ENCODE measurements around the gene CHPT1.

The CHPT1 gene

DNA sequence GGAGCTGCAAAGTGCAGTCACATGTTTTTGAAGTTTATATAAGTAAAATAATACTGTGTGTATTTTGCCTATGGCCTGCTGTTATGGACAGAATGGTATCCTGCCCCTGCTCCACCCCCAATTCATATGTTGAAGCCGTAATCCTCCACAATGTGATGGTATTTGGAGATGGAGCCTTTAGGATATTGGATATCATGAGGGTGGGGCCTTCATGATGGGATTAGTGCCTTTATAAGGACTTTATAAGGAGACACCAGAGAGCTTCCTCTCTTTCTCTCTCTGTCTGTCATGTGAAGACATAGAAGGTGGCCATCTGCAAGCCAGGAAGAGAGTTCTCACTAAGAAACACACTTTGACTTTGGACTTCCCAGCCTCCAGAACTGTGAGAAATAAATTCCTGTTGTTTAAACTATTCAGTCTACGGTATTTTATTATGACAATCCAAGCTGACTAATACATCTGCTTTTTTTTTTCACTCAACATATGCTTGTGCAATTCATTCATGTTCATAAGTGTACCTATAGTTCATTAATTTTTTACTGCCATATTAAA is 3.1 kb upstream of the CHPT1 start:
- in situ Hi-C loops (cut with HindIII; ENCODE audit: low pct_unique_long_range_greater_than_20kb, low sequenced_read_pairs) = no loop called here
- no peak for DNase-seq (ENCODE audit: low read depth in 1 of 2, low spot score in 1 of 2)
- TF ChIP-seq JUND (IDR thresholded peaks at IDR 0.05; ENCODE audit: low read depth) = no peak

DNA sequence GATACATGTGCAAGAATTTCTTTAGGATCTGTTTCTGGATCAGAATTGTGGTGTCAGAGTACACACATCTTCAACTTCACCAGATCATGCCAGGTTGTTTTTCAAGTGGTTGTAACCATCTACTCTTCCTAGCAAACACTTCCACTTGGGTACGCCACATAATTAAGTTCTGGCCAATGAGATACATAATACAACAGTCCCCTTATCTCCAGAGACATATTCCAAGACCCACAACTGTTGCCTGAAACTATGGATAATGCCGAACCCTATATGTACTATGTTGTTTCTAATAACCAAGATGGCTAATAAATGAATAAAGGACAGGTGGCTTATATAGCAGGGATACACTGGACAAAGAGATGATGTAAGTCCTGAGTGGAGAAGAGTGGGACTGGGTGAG is 2.5 kb upstream of the CHPT1 start:
- TF ChIP-seq JUND (IDR thresholded peaks at IDR 0.05; ENCODE audit: low read depth) = no peak
- no peak for DNase-seq (ENCODE audit: low read depth in 1 of 2, low spot score in 1 of 2)
- in situ Hi-C loops (cut with HindIII; ENCODE audit: low pct_unique_long_range_greater_than_20kb, low sequenced_read_pairs) = no loop called here

DNA sequence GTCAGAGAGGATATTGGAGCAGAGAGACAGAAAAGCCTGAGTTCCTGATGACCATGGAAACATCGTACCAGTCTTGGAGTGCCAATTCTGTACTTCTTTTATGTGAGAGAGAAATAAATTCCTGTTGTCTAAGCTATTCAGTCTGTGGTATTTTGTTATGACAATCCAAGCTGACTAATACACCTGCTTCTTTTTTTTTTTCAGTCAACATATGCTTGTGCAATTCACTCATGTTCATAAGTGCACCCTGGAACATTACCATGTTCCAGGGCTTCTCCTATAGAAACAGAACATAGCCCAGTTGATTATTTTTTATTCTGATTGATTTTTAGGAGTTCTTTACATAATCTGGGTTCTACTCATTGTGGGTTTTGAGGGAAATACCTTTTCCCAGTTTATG is 1.7 kb upstream of the CHPT1 start:
- peak in 1 of 2 experiments; percentile 19 for DNase-seq (ENCODE audit: low read depth in 1 of 2, low spot score in 1 of 2)
- in situ Hi-C loops (cut with HindIII; ENCODE audit: low pct_unique_long_range_greater_than_20kb, low sequenced_read_pairs) = no loop called here
- TF ChIP-seq JUND (IDR thresholded peaks at IDR 0.05; ENCODE audit: low read depth) = no peak

DNA sequence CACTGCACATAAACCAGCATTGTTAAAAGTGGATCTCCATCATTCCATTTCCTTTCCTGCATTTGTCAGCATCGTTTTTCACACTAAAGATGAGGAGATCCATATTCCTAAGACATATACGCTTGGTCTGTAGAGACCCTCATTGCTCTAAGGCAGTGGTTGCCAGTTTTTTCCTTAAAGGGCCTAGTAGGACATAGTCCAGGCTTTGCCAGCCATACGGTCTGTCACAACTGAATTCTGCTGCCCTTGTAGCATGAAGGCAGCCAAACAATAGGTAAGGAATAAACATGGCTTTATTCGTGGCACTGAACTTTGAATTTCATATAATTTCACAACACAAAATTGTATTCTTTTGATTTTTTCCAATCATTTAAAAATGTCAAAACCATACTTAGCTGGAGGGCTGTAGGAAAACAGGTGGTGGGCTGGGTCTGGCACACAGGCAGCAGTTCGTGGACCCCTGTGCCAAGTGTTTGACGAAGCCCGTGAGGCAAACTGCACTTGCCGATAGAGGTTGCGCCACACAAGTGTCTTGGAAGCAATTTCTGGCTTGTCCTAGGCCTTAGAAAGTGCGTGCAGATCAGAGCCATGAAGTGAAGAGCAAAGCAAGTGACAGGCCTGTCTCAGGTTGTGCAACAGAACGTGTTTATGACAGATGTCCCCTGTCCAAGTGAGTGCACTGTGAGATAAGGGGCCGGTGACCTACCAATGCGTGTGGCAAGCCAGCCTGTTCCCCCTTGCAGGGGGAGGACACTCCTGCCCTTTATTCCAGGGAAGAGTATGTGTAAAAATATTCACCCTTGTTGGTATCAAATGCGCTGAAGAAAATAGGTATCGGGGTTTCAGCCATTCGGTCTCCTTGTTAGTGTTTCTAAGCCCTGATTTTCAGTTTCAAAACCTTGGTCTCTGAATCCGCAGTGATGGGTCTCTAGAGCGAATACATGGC is 916 bp upstream of the CHPT1 start:
- in situ Hi-C loops (cut with HindIII; ENCODE audit: low pct_unique_long_range_greater_than_20kb, low sequenced_read_pairs) = no loop called here
- TF ChIP-seq JUND (IDR thresholded peaks at IDR 0.05; ENCODE audit: low read depth) = no peak
- DNase-seq (ENCODE audit: low read depth in 1 of 2, low spot score in 1 of 2) = peak; percentile 26 to 34

DNA sequence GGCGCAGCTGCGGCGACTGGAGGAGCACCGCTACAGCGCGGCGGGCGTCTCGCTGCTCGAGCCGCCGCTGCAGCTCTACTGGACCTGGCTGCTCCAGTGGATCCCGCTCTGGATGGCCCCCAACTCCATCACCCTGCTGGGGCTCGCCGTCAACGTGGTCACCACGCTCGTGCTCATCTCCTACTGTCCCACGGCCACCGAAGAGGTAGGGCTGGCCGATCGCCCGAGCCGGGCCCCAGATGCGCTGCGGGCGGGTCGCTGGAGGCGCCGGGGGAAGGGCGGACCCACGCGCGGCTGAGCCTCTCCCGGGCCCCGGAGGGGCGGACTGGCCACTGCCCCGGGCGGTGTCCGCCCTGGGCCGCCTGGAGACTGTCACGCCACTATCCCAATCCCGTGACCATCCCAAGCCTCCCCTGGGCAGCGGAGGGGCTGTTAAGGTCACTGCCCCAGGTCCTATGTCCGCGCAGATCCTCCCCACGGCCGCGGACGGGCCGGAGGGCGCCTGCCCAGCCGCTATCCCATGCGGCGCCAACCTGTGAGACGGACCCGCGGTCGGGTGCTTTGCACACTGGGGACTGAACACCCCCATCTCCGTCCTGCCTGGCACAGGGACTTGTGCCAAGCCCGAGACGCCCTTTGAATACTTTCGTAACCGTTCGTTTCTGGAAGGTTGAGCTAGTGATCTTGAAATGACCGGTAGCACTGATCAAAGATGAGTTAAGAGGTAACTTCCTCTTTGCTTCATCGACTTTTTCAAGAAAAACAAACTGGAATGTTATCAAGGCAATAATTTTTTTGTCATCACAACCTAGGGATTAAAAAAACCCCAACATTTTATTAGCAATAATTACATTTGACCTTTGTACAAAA is 725 bp downstream of the CHPT1 start:
- in situ Hi-C loops (cut with HindIII; ENCODE audit: low pct_unique_long_range_greater_than_20kb, low sequenced_read_pairs) = no loop called here

DNA sequence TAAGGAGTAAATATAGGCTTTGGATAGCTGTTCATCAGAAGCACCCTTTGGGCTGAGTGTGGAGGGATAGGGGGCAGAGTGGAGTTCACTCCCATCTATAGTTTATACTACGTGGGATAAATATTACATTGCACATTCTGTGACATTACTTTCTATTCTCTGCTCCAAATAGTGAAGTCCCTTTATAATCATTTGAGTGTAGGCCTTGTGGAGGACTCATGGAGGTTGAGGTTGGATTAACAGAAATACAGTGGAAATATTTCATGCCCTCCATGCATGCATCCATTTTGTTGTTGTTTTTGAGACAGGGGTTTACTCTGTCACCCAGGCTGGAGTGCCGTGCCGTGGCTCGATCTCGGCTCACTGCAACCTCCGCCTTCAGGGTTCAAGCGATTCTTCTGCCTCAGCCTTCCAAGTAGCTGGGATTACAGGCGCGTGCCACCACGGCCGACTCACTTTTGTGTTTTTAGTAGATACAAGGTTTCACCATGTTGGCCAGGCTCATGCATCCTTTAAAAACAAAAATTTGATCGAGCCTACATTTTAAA is 1.4 kb downstream of the CHPT1 start:
- TF ChIP-seq JUND (IDR thresholded peaks at IDR 0.05; ENCODE audit: low read depth) = peak; percentile 6; the same call in 1 of the 2 replicates
- DNase-seq (ENCODE audit: low read depth in 1 of 2, low spot score in 1 of 2) = peak in 1 of 2 experiments; percentile 13
- in situ Hi-C loops (cut with HindIII; ENCODE audit: low pct_unique_long_range_greater_than_20kb, low sequenced_read_pairs) = no loop called here

More for the DNA sequence above, 725 bp downstream of the CHPT1 start:
- 0 out of 2 replicates have a peak, but pooled peaks have one; percentile 39 for TF ChIP-seq JUND (IDR thresholded peaks at IDR 0.05; ENCODE audit: low read depth)
- peak; percentile 50 to 62 for DNase-seq (ENCODE audit: low read depth in 1 of 2, low spot score in 1 of 2)

DNA sequence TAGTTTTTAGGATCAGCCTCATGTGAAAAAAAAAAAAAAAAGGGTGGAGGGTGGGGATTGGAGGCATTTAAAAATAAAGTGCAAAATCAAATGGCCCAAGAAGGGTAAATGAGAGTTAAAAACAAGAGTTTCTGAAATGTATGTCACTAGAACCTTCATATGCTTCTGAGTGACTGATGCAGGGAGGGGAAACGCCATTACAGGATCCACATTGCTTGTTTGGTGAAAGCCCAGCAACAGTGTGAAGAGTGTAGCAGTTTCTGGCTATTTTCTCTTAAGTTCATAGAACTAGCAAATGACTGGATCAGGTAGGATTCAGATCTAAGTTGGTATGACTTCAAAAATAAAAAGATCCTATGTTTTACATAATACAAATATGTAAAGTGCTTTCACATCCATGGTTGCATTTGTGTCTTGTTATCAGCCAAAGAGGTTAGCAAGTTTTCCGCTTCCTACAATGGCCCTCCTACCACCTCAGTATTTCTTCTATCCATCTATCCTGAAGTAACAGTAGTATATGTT is 2.9 kb downstream of the CHPT1 start:
- in situ Hi-C loops (cut with HindIII; ENCODE audit: low pct_unique_long_range_greater_than_20kb, low sequenced_read_pairs) = no loop called here
- TF ChIP-seq JUND (IDR thresholded peaks at IDR 0.05; ENCODE audit: low read depth) = no peak
- DNase-seq (ENCODE audit: low read depth in 1 of 2, low spot score in 1 of 2) = no peak

DNA sequence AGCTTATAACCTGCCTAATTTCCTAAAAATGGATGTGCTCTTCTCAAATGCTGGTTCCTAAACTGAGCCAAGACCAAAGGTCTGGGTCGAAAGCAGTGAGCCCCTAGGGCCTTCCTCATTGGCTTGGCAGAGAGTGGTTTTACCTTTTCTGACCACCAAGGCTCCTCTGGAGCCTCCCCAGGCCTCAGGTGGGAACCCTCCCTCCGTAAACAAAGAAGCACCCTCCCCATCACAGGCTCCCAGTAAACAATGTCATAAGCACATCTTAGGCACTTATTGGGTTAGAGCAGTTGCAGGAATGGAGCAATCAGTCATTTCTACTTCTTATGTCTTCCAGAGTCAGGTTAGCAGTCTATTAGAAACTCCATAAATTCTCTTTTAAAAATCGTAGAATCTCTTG is 6.0 kb downstream of the CHPT1 start:
- DNase-seq (ENCODE audit: low read depth in 1 of 2, low spot score in 1 of 2) = peak in 1 of 2 experiments; percentile 9
- in situ Hi-C loops (cut with HindIII; ENCODE audit: low pct_unique_long_range_greater_than_20kb, low sequenced_read_pairs) = no loop called here
- TF ChIP-seq JUND (IDR thresholded peaks at IDR 0.05; ENCODE audit: low read depth) = no peak

DNA sequence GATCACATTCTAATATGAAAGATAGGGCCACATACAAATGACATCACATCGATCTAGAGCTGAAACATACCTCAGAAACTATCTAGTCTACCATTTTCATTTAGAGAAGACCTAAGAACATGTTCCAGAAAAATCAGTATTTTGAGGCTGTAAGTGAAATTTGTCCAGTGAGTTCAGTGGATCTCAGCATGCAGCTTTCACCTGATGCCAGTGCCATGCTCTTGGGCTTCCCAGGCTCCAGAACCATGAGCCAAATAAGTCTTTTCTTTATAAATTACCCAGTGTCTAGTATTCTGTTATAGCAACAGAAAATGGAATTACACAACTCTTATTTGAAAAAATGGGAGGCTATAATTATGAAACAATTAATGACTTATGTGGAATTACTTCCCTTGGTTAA is 9.0 kb downstream of the CHPT1 start:
- no peak for TF ChIP-seq JUND (IDR thresholded peaks at IDR 0.05; ENCODE audit: low read depth)
- DNase-seq (ENCODE audit: low read depth in 1 of 2, low spot score in 1 of 2) = no peak
- in situ Hi-C loops (cut with HindIII; ENCODE audit: low pct_unique_long_range_greater_than_20kb, low sequenced_read_pairs) = no loop called here

DNA sequence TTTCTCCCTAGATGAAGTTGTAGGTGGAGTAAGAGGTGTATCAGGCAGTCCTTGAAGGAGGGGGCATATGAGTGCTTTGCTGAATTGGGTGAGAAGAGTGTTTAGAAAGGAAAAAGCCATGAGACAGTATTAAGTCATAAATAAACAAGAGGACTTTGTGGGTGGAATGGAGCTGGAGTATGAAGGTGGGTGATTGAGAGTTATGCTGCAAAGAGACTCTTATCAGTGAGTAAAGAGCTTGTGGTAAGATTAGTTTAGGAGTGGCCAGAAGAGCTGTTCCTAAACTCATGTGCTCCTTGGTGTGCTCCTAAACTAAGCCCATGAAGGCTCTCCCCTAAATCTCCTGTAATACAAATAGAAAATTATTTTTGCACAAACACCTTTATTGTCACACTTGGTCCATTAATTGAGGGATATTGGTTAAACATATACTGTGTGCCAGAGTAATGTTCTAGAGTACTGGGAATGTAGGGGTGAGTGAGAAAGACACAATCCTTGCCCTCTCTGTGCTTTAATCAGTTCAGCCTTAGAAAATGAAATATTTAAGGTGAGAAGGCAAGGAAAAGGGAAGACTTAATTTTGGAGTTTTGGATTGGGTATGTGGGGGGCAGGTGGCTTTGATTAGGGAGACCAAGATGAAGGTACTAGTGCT is 9.8 kb downstream of the CHPT1 start:
- in situ Hi-C loops (cut with HindIII; ENCODE audit: low pct_unique_long_range_greater_than_20kb, low sequenced_read_pairs) = no loop called here
- TF ChIP-seq JUND (IDR thresholded peaks at IDR 0.05; ENCODE audit: low read depth) = no peak
- no peak for DNase-seq (ENCODE audit: low read depth in 1 of 2, low spot score in 1 of 2)

DNA sequence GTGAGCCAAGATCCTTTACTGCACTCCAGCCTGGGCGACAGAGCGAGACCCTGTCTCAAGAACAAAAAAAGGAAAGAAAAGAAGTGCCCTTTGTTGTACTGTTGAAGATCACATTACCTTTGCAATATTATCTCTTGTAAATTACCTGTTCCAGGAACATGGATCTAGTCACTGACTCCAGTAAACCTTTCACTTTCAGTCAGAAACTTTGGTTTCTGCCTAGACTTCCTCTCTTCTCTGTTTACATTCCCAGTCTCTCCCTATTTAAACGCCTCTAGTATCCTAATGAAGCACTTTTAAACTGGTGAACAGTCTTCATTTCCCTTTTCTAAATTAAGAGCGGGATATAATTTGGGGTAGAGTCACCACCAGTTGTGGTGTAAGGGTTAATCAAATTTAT is 12.8 kb downstream of the CHPT1 start:
- in situ Hi-C loops (cut with HindIII; ENCODE audit: low pct_unique_long_range_greater_than_20kb, low sequenced_read_pairs) = no loop called here
- TF ChIP-seq JUND (IDR thresholded peaks at IDR 0.05; ENCODE audit: low read depth) = no peak
- no peak for DNase-seq (ENCODE audit: low read depth in 1 of 2, low spot score in 1 of 2)
